Activated CD8-positive, alpha-beta memory T cell treated with anti-CD3 and anti-CD28 coated beads, Interleukin-2, amount 10 ng/mL, durations not matched to agents 7 days and 5 days (primary cell): ENCODE data around the gene CA10. TPM values are rescaled to one million over a fixed set of nuclear protein-coding genes. Genes with fewer than 3 reads are reported as not detected.
A peak's percentile ranks its signal among the peaks of the same experiment; 100 is the strongest.

Source experiments
- ATAC-seq: fragments of 150-1000 bp; cut with Tn5 transposase; one replicate; pipeline ENCODE4 v1.10.0; 2021; ENCODE audit warnings: moderate library complexity
- CTCF ChIA-PET: fragments of 350-600 bp; sonication (Branson Sonifier 250); formaldehyde crosslinking; loops from one replicate; lab custom pipeline; 2021; ENCODE audit warnings: antibody characterized with exemption; lab: Charles Lee
- DNase-seq: peaks from one replicate; pipeline ENCODE4 v3.0.0-alpha.2; 2020
- H3K27ac Mint-ChIP-seq: one replicate; pipeline ENCODE4 v1.8.0; 2021; ENCODE audit warnings: mild to moderate bottlenecking, mixed read lengths
- H3K27me3 Mint-ChIP-seq: one replicate; pipeline ENCODE4 v1.8.0; 2021; ENCODE audit warnings: mixed read lengths
- H3K36me3 Mint-ChIP-seq: one replicate; pipeline ENCODE4 v1.8.0; 2021; ENCODE audit warnings: mild to moderate bottlenecking, mixed read lengths
- H3K4me1 Mint-ChIP-seq: one replicate; pipeline ENCODE4 v1.8.0; 2021; ENCODE audit warnings: mixed read lengths
- H3K4me3 Mint-ChIP-seq: one replicate; pipeline ENCODE4 v1.8.0; 2021; ENCODE audit warnings: mild to moderate bottlenecking, moderate library complexity, mixed read lengths
- H3K9me3 Mint-ChIP-seq: one replicate; pipeline ENCODE4 v1.8.0; 2022; ENCODE audit warnings: low read depth, mixed read lengths
- total RNA-seq, 2 experiments: library from RNA; stranded (reverse); gene quantifications; one replicate each; pipeline ENCODE4 v1.2.3, GENCODE V29; 2021

The CA10 gene
- total RNA-seq, 2 experiments from 2014 or later: 0.09 to 0.30 TPM

DNA sequence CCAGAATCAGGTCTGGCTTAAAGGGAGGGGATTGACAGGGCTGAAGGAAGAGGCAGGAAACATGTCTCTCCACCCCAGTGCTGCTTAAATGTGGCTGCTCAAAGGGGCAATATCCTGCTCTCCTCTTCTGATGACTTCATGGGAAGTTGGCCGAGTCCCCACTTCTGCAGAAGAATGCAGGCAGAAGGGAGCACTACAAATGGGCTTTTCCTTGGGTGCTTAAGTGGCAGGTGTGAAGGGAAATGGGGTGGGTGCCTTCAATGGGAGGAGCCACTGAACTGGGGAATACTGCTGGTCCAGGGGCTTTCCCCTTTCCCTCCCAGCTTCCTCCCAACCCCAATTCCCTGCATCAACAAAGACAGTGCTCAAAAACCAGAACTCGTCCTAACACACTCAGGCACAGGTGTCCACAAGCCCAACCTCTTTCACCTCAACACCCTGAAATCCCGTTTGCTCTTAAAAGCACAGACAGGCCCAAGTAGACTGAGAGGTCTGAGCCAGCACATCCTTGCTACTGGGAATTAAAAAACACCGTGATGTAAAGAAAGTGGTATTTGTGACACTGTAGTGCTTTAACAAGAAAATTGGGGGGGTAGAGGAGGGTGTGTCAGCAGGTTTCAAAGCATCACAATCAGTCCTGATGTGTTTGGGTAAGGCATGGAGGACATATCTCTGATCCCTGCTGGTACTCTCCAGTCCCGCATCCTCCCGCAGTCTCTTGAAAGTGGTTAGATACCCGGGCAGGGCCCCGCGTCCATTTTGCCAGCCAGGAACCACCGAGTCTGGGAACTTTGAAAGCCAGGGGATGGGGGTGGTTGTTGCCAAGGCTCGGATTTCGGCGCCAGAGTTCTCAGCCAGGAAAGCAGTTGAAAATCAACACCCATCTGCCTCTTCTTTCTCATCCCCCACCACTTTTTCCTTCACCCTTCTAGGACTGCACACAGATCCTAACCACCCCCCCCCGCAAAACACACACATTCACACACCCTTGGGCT lies 1.6 kb downstream of the CA10 start:
- Mint-ChIP-seq H3K27me3 (peaks cover 51% of the 10 kb centered on the region), H3K4me1 (peaks cover 5% of the 10 kb centered on the region), H3K27ac (peak overlapping the region; percentile 52), H3K4me3 (no peak overlapping the region), H3K9me3 (no peaks in the 10 kb centered on the region), H3K36me3 (peaks cover 4% of the 10 kb centered on the region)
- CTCF ChIA-PET: no interaction called here
- no peak for ATAC-seq
- no peak for DNase-seq

DNA sequence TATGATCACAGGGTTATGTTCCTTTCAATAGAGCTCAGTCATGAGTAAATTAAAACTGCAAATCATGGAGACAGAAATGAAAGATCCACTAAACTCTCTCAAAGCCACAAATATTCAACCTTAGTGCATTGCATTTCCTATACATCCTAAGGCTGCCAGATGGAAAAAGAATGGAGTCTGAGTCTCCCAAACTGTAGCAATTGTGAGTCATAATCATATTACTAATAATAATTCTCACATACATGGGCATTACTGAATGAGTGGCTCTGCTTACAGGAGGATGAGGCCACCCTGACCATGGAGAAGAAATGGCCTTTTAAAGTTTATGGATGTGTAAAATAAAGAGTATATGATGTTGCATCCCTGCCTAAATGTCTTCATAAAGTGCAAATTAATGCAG lies 3.2 kb downstream of the CA10 start:
- no peak for DNase-seq
- no peak for ATAC-seq
- Mint-ChIP-seq H3K27me3 (peaks cover 42% of the 10 kb centered on the region), H3K27ac (no peak overlapping the region), H3K4me1 (peaks cover 5% of the 10 kb centered on the region), H3K9me3 (no peaks in the 10 kb centered on the region), H3K4me3 (no peak overlapping the region), H3K36me3 (peaks cover 4% of the 10 kb centered on the region)
- CTCF ChIA-PET: no interaction called here

DNA sequence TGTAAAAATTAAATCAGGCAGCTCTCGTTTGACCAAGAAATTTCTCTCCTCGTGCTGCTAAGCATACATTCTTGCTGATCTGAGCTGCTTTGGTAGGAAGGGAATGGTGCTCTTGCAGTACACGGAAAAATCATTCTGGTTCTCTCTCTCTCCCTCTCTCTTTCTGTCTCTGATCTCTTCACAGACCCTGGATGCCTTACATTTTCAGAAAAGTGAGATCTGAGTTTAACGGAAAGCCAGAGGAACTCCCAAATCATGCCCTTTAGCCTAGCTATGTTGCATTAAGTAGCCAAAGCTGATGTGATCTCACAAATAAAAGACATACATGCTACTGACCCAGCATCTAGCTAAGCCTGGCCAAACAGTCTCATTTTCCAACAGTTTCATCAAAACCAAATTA lies 4.0 kb downstream of the CA10 start:
- Mint-ChIP-seq H3K4me3 (no peak overlapping the region), H3K27ac (no peak overlapping the region), H3K36me3 (peaks cover 4% of the 10 kb centered on the region), H3K27me3 (peaks cover 34% of the 10 kb centered on the region), H3K9me3 (no peaks in the 10 kb centered on the region), H3K4me1 (peaks cover 10% of the 10 kb centered on the region)
- CTCF ChIA-PET: no interaction called here
- no peak for DNase-seq
- no peak for ATAC-seq

DNA sequence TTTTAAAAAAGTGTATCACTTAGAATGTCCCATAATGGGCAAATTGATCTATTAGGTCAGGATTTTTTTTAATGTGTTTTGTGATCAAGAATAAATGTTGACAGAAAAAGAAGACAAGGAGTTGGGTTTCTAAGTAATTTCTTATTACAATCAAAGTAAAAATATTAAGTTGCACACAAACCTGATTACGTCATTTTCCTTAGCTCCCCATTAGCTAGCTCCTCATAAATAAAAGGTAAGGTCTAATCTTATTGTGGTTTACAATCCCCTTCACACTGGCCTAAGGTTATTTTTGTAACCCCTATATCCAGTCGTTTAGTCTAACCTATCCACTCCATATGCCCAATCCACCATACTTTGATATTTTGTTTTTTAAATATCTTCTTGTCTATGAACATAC lies 7.6 kb downstream of the CA10 start:
- Mint-ChIP-seq H3K4me3 (no peak overlapping the region), H3K9me3 (peaks cover 2% of the 10 kb centered on the region), H3K27ac (no peak overlapping the region), H3K4me1 (peaks cover 17% of the 10 kb centered on the region), H3K27me3 (peaks cover 5% of the 10 kb centered on the region), H3K36me3 (peaks cover 1% of the 10 kb centered on the region)
- DNase-seq: no peak
- CTCF ChIA-PET: no interaction called here
- ATAC-seq: no peak

DNA sequence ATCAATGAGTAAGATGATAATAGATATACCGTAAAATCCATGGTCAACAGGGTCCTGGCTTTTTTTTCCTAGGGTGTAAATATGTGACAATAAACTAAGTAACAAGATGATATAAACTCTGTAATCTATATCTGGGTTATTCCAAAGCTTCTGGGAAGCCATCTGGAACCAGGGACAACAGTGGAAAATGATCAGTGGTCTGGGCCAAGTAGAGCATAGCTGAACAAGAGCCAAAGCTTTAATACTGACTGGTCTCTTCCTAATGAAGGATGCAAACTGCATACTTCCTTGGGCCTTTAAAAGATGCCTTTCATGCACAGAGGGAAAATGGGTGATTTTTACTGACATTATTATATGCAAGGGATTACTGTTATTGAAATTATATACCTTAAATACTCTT lies 8.9 kb downstream of the CA10 start:
- H3K4me3 Mint-ChIP-seq: no peak overlapping the region
- no peak for DNase-seq
- H3K36me3 Mint-ChIP-seq: peaks cover 1% of the 10 kb centered on the region
- no peak overlapping the region for H3K27ac Mint-ChIP-seq
- peaks cover 2% of the 10 kb centered on the region for H3K9me3 Mint-ChIP-seq
- H3K4me1 Mint-ChIP-seq: peaks cover 20% of the 10 kb centered on the region
- ATAC-seq: no peak
- CTCF ChIA-PET: no interaction called here
- H3K27me3 Mint-ChIP-seq: peaks cover 2% of the 10 kb centered on the region

DNA sequence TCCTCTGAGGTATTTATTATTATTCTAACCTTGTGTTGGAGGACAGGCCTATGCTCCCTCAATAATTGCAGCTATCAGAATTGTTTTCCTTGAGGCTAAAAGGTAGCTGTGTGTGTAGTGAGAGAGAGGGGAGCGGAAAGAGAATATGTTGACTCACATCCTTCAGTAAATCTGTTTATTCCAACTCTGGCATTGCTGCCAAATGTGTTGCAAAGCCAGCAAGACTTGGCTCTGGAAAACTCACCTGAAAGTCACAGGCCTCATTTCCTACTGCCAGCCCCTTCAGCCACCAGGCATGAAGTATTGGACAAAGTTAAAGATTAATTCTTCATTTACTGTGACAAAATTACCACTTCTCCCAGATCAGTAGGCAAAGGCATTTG lies 9.6 kb downstream of the CA10 start:
- H3K27me3 Mint-ChIP-seq: no peaks in the 10 kb centered on the region
- H3K36me3 Mint-ChIP-seq: peaks cover 1% of the 10 kb centered on the region
- H3K27ac Mint-ChIP-seq: no peak overlapping the region
- ATAC-seq (no peak), DNase-seq (no peak)
- H3K4me3 Mint-ChIP-seq: no peak overlapping the region
- H3K4me1 Mint-ChIP-seq: peaks cover 20% of the 10 kb centered on the region
- CTCF ChIA-PET: no interaction called here
- peaks cover 2% of the 10 kb centered on the region for H3K9me3 Mint-ChIP-seq

DNA sequence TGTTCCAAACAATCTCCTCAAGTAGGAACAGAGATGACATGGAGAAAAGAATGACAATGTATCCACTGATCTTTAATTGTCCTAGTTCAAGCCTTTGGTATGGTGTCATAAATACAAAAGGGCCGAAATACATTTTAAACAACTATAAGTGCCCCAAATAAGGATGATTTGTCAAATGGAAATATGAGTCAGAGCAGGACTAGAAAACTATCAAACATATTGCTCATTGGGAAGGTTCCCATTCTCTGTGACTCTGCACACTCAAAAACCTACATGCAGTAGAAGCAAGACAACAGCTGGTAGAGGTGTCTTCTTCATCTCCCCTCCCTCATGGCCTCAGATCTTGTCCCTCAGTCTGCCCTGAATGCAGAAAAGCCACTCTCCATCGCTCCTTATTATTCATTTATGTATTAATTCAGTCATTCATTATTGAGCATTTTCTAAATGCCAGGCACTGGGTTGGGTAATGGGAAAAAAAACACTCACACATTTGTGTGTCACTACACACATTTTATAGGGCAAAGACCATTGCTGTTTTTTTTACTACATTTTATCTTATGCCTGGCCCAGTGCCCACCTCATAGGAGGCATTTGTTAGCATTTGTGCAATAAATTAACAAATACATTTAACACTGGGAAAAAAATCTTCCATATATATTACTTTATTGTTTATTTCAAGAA lies 10.1 kb downstream of the CA10 start:
- DNase-seq: no peak
- Mint-ChIP-seq H3K9me3 (peaks cover 2% of the 10 kb centered on the region), H3K36me3 (peaks cover 1% of the 10 kb centered on the region), H3K4me3 (no peak overlapping the region), H3K27me3 (no peaks in the 10 kb centered on the region), H3K27ac (peak overlapping the region; percentile 72), H3K4me1 (peaks cover 20% of the 10 kb centered on the region)
- CTCF ChIA-PET: no interaction called here
- no peak for ATAC-seq

DNA sequence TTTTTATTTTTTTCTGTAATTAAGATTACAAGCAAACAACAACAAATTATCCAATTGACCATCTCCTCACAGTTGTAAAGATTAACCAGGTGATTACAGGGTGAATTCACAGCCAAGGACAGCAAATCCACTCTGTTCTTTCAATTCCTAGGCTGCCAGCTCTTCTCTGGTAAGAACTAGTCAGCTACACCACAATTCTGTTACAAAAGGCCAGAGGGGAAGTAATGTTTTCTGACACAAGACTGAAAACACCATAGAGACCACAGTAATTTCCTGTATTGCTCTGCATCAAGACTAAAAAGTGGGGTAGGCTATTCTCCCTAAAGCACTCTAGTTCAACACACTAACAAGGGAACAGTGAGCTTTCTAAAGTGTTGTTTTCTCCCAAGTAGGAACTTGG lies 10.6 kb downstream of the CA10 start:
- ATAC-seq: peak; percentile 80
- Mint-ChIP-seq H3K4me1 (peaks cover 20% of the 10 kb centered on the region), H3K27me3 (no peaks in the 10 kb centered on the region), H3K27ac (peak overlapping the region; percentile 72), H3K4me3 (no peak overlapping the region), H3K9me3 (peaks cover 2% of the 10 kb centered on the region), H3K36me3 (peaks cover 1% of the 10 kb centered on the region)
- no peak for DNase-seq
- CTCF ChIA-PET: no interaction called here

DNA sequence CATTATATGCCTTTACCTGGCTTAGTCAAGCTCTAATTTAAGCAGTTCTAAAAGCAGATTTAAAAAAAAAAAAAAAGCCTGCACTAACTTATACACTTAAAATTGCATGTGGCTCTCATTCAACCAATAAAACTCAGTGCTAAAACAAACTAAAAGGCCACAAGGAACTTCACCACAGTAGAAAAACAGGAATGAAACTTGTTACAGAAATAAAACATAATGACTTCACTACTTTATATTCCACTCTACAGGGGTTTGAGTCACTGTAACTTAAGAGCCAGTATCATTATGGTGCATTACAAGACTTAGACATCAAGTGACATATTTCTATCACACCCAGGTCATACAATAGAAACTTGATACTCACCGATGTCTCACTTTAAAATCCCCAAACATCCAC lies 11.1 kb downstream of the CA10 start:
- peak overlapping the region; percentile 72 for H3K27ac Mint-ChIP-seq
- DNase-seq: no peak
- H3K36me3 Mint-ChIP-seq: peaks cover 1% of the 10 kb centered on the region
- peaks cover 20% of the 10 kb centered on the region for H3K4me1 Mint-ChIP-seq
- peaks cover 2% of the 10 kb centered on the region for H3K9me3 Mint-ChIP-seq
- H3K27me3 Mint-ChIP-seq: no peaks in the 10 kb centered on the region
- peak; percentile 47 for ATAC-seq
- CTCF ChIA-PET: no interaction called here
- no peak overlapping the region for H3K4me3 Mint-ChIP-seq

DNA sequence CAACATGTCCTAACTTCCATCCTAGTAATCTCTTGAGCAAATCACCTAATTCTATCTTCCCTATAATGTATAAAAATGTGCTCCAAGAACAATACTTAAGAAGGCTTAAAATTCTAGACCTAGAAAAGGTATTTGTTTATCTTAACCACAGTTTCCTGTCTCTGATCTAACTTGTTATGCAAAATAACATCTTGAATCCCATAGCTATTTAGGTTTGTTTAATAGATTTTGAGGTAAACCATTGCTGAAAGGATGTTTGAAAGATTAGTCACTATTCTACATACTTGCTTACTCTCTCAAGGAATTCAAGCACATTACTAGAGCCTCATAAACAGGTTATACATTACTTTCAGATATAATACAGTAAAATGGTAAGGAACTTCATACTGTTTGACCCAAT lies 13.0 kb downstream of the CA10 start:
- Mint-ChIP-seq H3K36me3 (peaks cover 1% of the 10 kb centered on the region), H3K27me3 (no peaks in the 10 kb centered on the region), H3K4me3 (no peak overlapping the region)

DNA sequence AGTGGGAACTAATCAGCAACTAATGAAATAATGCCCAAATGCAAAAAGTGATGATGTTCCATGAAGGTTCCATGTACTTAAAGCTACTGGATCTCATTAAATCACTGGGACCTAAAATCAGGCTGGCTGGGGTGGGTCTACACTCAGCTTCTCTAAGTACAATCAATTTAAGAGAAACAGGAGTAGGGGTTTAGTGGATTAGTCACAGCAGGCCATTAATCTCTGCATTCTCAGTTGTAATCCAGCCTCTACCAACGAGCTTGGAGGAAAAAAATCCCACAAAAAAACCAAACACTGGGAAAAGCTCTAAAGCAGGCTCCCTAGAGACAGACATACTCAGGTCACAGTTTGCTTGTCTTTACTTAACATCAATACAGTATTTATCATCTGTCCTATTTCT lies 15.0 kb downstream of the CA10 start:
- no peak overlapping the region for H3K4me3 Mint-ChIP-seq
- ATAC-seq (no peak), DNase-seq (no peak)
- no peak overlapping the region for H3K27ac Mint-ChIP-seq
- peaks cover 2% of the 10 kb centered on the region for H3K9me3 Mint-ChIP-seq
- H3K27me3 Mint-ChIP-seq: no peaks in the 10 kb centered on the region
- CTCF ChIA-PET: interaction anchor here (1.4 kb wide), 1 partner anchor 379 kb away, joined by 3 read pairs; no protein-coding TSS in a partner anchor
- peaks cover 14% of the 10 kb centered on the region for H3K4me1 Mint-ChIP-seq
- H3K36me3 Mint-ChIP-seq: peaks cover 1% of the 10 kb centered on the region

More for the DNA sequence above, 13.0 kb downstream of the CA10 start:
- ATAC-seq (no peak), DNase-seq (no peak)
- CTCF ChIA-PET: no interaction called here
- Mint-ChIP-seq H3K4me1 (peaks cover 20% of the 10 kb centered on the region), H3K9me3 (peaks cover 2% of the 10 kb centered on the region), H3K27ac (no peak overlapping the region)

DNA sequence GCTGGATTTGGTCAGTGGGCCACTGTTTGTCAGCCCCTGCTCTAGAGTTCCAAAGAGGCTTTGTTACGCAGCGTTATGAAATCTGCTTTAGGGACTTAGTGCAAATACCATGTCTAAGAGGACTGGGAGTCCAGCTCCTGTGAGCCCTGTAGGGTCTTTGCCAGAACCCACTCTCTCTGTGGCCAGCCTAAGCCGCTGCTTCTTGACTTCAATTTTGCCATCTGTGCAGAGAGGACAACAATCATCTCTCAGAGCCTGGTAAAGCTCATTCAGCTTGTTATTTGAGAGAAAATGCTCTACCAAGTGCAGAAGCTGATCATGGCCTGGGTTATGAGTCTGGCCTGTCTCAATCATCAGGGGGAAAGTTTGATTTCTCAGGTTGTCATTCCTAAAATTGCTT lies 17.9 kb downstream of the CA10 start:
- H3K27me3 Mint-ChIP-seq: no peaks in the 10 kb centered on the region
- no peaks in the 10 kb centered on the region for H3K9me3 Mint-ChIP-seq
- CTCF ChIA-PET: no interaction called here
- H3K27ac Mint-ChIP-seq: no peak overlapping the region
- H3K36me3 Mint-ChIP-seq: no peaks in the 10 kb centered on the region
- ATAC-seq (no peak), DNase-seq (no peak)
- H3K4me3 Mint-ChIP-seq: no peak overlapping the region
- peaks cover 3% of the 10 kb centered on the region for H3K4me1 Mint-ChIP-seq

DNA sequence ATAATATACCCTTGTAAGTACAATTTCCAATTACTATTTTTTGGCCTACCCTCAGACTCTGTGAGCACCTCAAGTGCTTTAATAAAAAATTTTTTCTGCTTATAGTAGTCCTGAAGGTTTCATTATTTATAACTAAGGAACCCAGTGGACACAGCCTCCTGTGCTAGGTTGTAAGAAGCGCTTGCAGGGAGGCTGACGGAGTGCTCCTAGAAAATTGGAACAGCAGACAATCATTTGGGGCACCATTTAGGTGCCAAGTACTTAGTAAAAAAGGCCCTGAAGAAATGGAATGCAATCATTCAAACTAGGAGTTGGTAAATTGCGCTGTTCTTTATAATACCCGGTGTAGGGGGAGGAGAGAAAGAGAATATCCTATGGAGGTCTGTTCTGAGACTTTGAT lies 19.8 kb downstream of the CA10 start:
- H3K4me3 Mint-ChIP-seq: no peak overlapping the region
- H3K9me3 Mint-ChIP-seq: no peaks in the 10 kb centered on the region
- CTCF ChIA-PET: no interaction called here
- no peaks in the 10 kb centered on the region for H3K36me3 Mint-ChIP-seq
- H3K27me3 Mint-ChIP-seq: no peaks in the 10 kb centered on the region
- no peak overlapping the region for H3K27ac Mint-ChIP-seq
- DNase-seq (no peak), ATAC-seq (no peak)
- no peaks in the 10 kb centered on the region for H3K4me1 Mint-ChIP-seq

DNA sequence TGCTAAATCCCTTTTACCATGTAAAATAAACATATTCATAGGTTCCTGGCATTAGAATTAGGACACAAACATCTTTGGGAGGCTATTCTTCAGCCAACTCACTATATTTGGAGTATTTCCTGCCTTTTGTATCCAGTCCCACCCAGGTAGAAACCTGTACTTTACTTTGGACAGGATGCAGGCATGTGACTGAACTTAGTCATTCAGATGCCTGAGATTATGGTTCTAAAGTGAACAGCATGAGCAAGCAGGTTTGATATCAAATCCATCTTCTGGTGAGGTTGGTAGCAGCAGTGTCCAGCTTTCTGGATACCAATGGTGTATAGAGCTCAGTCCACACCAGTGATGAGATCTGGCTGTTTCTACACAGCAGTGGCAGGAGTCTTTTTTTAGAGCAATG lies 20.2 kb downstream of the CA10 start:
- H3K36me3 Mint-ChIP-seq: no peaks in the 10 kb centered on the region
- no peak overlapping the region for H3K27ac Mint-ChIP-seq
- no peak overlapping the region for H3K4me3 Mint-ChIP-seq
- H3K27me3 Mint-ChIP-seq: no peaks in the 10 kb centered on the region
- ATAC-seq (no peak), DNase-seq (no peak)
- CTCF ChIA-PET: no interaction called here
- H3K9me3 Mint-ChIP-seq: no peaks in the 10 kb centered on the region
- no peaks in the 10 kb centered on the region for H3K4me1 Mint-ChIP-seq
